ENCODE measurements around the gene A3GALT2. TPM values are rescaled to one million over a fixed set of nuclear protein-coding genes. Genes with fewer than 3 reads are reported as not detected.

The A3GALT2 gene
- total and polyA plus RNA-seq, 2 donors (not counting 1 experiment from before 2014, with no cell fraction given) = not detected

DNA sequence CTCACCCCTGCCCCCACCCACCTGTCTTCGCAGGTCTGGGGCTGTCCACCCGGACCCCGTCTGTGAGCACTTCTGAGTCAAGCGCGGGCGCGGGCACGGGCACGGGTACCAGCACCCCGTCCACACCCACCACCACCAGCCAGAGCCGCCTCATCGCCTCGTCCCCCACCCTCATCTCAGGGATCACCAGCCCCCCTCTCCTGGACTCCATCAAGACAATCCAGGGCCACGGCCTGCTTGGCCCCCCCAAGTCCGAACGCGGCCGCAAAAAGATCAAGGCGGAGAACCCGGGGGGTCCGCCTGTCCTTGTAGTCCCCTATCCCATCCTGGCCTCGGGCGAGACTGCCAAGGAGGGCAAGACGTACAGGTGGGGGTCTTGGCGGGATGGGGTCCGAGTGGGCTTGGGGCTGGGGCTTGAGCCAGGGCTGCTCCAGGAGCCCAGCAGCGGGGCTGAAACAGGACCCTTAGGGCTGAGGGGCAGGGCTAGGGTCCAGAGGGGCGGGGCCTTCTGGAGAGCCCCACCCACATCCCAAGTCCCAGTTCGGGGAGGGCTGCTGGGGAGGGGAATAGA, 40.7 kb downstream of the A3GALT2 start:
- Histone ChIP-seq H3K36me3 (replicated peaks in 1 of 2; ENCODE audit: control extremely low read depth in 1 of 2, control insufficient read depth in 1 of 2, extremely low read depth in 1 of 2, insufficient read depth in 2 of 2, low read length in 1 of 2) (peaks cover 0 to 60% of the 10 kb centered on the region in 2 experiments), H3K9ac (ENCODE audit: low read length) (no peak overlapping the region), H3K79me2 (ENCODE audit: control insufficient read depth, insufficient read depth, low read length) (peaks cover 4% of the 10 kb centered on the region), H3K9me3 (ENCODE audit: control extremely low read depth in 1 of 3, control insufficient read depth in 2 of 3, insufficient read depth in 1 of 3, low read length in 2 of 3) (no peaks in the 10 kb centered on the region), H3K27ac (ENCODE audit: low read length in 2 of 2) (no peak overlapping the region), H3K4me2 (replicated peaks; ENCODE audit: low read depth, low read length, poor library complexity, severe bottlenecking) (no peak overlapping the region), H2AFZ (ENCODE audit: insufficient read depth, low read depth, low read length, poor library complexity, severe bottlenecking) (no peak overlapping the region), H3K27me3 (replicated peaks in 1 of 4; ENCODE audit: control extremely low read depth in 1 of 4, control insufficient read depth in 3 of 4, insufficient read depth in 4 of 4, low read length in 3 of 4) (no peaks in the 10 kb centered on the region), H3K4me3 (ENCODE audit: control extremely low read depth in 1 of 5, extremely low read depth in 1 of 5, insufficient read depth in 1 of 5, low read depth in 2 of 5, low read length in 4 of 5) (no peak overlapping the region), H4K20me1 (ENCODE audit: control insufficient read depth, insufficient read depth, low read length, poor library complexity, severe bottlenecking) (peaks cover 7% of the 10 kb centered on the region), H3K4me1 (ENCODE audit: control insufficient read depth in 2 of 2, insufficient read depth in 2 of 2, low read length in 2 of 2) (no peaks in the 10 kb centered on the region)
- Mint-ChIP-seq H3K27me3 (no peaks in the 10 kb centered on the region), H3K4me1 (no peaks in the 10 kb centered on the region), H3K9me3 (ENCODE audit: insufficient read depth) (no peaks in the 10 kb centered on the region), H3K27ac (no peak overlapping the region), H3K4me3 (no peak overlapping the region)
- ChIA-PET POLR2A (no interaction called here), CTCF (interaction anchor here (1.3 kb wide), 1 partner anchor 15 kb away, joined by 4 read pairs; no protein-coding TSS in a partner anchor)
- no peak for TF ChIP-seq EZH2 (IDR thresholded peaks at IDR 0.05; ENCODE audit: borderline replicate concordance, insufficient read depth, low read depth, low read length, poor library complexity, severe bottlenecking)
- TF ChIP-seq, protein P1, sequence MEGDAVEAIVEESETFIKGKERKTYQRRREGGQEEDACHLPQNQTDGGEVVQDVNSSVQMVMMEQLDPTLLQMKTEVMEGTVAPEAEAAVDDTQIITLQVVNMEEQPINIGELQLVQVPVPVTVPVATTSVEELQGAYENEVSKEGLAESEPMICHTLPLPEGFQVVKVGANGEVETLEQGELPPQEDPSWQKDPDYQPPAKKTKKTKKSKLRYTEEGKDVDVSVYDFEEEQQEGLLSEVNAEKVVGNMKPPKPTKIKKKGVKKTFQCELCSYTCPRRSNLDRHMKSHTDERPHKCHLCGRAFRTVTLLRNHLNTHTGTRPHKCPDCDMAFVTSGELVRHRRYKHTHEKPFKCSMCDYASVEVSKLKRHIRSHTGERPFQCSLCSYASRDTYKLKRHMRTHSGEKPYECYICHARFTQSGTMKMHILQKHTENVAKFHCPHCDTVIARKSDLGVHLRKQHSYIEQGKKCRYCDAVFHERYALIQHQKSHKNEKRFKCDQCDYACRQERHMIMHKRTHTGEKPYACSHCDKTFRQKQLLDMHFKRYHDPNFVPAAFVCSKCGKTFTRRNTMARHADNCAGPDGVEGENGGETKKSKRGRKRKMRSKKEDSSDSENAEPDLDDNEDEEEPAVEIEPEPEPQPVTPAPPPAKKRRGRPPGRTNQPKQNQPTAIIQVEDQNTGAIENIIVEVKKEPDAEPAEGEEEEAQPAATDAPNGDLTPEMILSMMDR (IDR thresholded peaks at IDR 0.05) = no peak
- intact Hi-C loops (cut with micrococcal nuclease) = no loop called here
- no peak for ATAC-seq (ENCODE audit: low read depth)
- over 99% methylated on average over 26 of the region's 29 CpGs for WGBS (ENCODE audit: insufficient coverage)
- no peak for DNase-seq

DNA sequence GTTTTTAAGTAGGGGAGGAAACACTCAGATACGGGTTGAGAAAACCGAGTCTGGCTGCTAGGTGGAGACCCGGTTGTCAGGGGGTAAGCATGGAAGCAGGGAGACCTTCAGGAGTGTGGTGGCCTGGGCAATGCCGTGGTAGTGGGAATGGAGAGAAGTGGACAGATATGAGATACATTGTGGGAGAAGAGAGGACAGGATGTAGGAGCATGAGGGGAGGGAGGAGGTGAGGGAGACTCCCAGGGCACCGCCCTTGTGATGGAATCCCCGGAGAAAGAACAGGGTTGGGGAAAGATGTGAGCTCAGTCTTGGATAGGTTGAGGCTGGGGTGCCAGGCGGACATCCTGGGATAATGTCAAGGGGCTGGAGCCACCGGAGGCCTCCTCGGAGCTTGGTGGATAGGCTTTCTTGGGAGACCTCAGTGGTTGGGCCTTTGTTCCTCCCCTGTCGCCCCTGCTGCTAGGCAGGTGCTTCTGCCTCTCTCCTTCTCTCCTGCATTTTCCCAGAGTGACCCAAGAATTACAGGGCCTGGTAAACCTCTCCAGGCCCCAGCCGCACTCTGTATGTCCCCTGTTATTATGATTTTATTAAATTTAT, 43.3 kb downstream of the A3GALT2 start:
- intact Hi-C loops (cut with micrococcal nuclease) = no loop called here
- ChIA-PET POLR2A (no interaction called here), CTCF (no interaction called here)
- peaks cover 0 to 12% of the 10 kb centered on the region in 2 donors for H3K4me1 ChIP-seq (ENCODE audit: control insufficient read depth in 2 of 2, insufficient read depth in 2 of 2, low read length in 2 of 2)
- Mint-ChIP-seq H3K4me1 (peaks cover 15% of the 10 kb centered on the region), H3K27ac (no peak overlapping the region), H3K4me3 (no peak overlapping the region), H3K9me3 (ENCODE audit: insufficient read depth) (no peaks in the 10 kb centered on the region), H3K27me3 (no peaks in the 10 kb centered on the region)
- DNase-seq = no peak
- H3K27ac ChIP-seq (ENCODE audit: low read length in 2 of 2) = no peak overlapping the region
- peaks cover 4% of the 10 kb centered on the region for H3K79me2 ChIP-seq (ENCODE audit: control insufficient read depth, insufficient read depth, low read length)
- TF ChIP-seq, protein P1 (IDR thresholded peaks at IDR 0.05) = no peak
- no peak for TF ChIP-seq EZH2 (IDR thresholded peaks at IDR 0.05; ENCODE audit: borderline replicate concordance, insufficient read depth, low read depth, low read length, poor library complexity, severe bottlenecking)
- H3K4me3 ChIP-seq (ENCODE audit: control extremely low read depth in 1 of 5, extremely low read depth in 1 of 5, insufficient read depth in 1 of 5, low read depth in 2 of 5, low read length in 4 of 5) = no peak overlapping the region
- no peak overlapping the region for H3K4me2 ChIP-seq (replicated peaks; ENCODE audit: low read depth, low read length, poor library complexity, severe bottlenecking)
- H3K27me3 ChIP-seq (replicated peaks in 1 of 4; ENCODE audit: control extremely low read depth in 1 of 4, control insufficient read depth in 3 of 4, insufficient read depth in 4 of 4, low read length in 3 of 4) = no peaks in the 10 kb centered on the region
- peaks cover 16% of the 10 kb centered on the region for H4K20me1 ChIP-seq (ENCODE audit: control insufficient read depth, insufficient read depth, low read length, poor library complexity, severe bottlenecking)
- no peaks in the 10 kb centered on the region for H3K9me3 ChIP-seq (ENCODE audit: control extremely low read depth in 1 of 3, control insufficient read depth in 2 of 3, insufficient read depth in 1 of 3, low read length in 2 of 3)
- ATAC-seq (ENCODE audit: low read depth) = no peak
- 93% methylated on average over 10 of the region's 11 CpGs for WGBS (ENCODE audit: insufficient coverage)
- peaks cover 0 to 35% of the 10 kb centered on the region in 2 experiments for H3K36me3 ChIP-seq (replicated peaks in 1 of 2; ENCODE audit: control extremely low read depth in 1 of 2, control insufficient read depth in 1 of 2, extremely low read depth in 1 of 2, insufficient read depth in 2 of 2, low read length in 1 of 2)
- H2AFZ ChIP-seq (ENCODE audit: insufficient read depth, low read depth, low read length, poor library complexity, severe bottlenecking) = no peak overlapping the region
- no peak overlapping the region for H3K9ac ChIP-seq (ENCODE audit: low read length)
